VCaP (cell line): ENCODE data around the gene PRR16.

Experiments used
- H3K27ac ChIP-seq: fragments of 450-650 bp; 2 replicates; pipeline ENCODE4 v1.5.1; 2017
- CTCF ChIP-seq: fragments of 450-650 bp; conservative IDR thresholded peaks from 2 replicates; pipeline ENCODE4 v1.5.1; 2017; ENCODE audit warnings: mild to moderate bottlenecking, moderate library complexity

Gene PRR16

GRCh38 chr5:120518581-120518980 is 54.5 kb downstream of the PRR16 start:
- TF ChIP-seq CTCF, result no peak

GRCh38 chr5:120527251-120527650 is 63.2 kb downstream of the PRR16 start:
- no peak overlapping the region for H3K27ac ChIP-seq
- TF ChIP-seq CTCF, result no peak

More at GRCh38 chr5:120518581-120518980, 54.5 kb downstream of the PRR16 start:
- no peak overlapping the region for H3K27ac ChIP-seq

- no peak for TF ChIP-seq CTCF
- no peak overlapping the region for H3K27ac ChIP-seq
Observed at GRCh38 chr5:120528609-120529008, 64.5 kb downstream of the PRR16 start.

- TF ChIP-seq CTCF, result no peak
- no peak overlapping the region for H3K27ac ChIP-seq
Observed at GRCh38 chr5:120529386-120529785, 65.3 kb downstream of the PRR16 start.

GRCh38 chr5:120531215-120531614 is 67.1 kb downstream of the PRR16 start:
- H3K27ac ChIP-seq, result no peak overlapping the region
- TF ChIP-seq CTCF, result no peak

GRCh38 chr5:120532835-120533234 is 68.7 kb downstream of the PRR16 start:
- no peak overlapping the region for H3K27ac ChIP-seq
- no peak for TF ChIP-seq CTCF

- no peak overlapping the region for H3K27ac ChIP-seq
- TF ChIP-seq CTCF, result no peak
Observed at GRCh38 chr5:120533581-120533980, 69.5 kb downstream of the PRR16 start.

GRCh38 chr5:120535900-120536299 is 71.8 kb downstream of the PRR16 start:
- no peak for TF ChIP-seq CTCF
- no peak overlapping the region for H3K27ac ChIP-seq
